Spleen (tissue), 7 donors: Measurements from ENCODE around the gene TTLL9.

Experiments used
- CTCF ChIP-seq, 11 experiments: fragments of 200-600 bp in 7 of 11; fragments of 450-650 bp in 4 of 11; sonication (generic) in 4 of 11; IDR thresholded peaks in 8 of 11; conservative IDR thresholded peaks in 3 of 11; 1 replicate in 7 of 11; 2 replicates in 4 of 11; pipeline versions ENCODE4 v1.4.0 to v1.8.0; 2016 to 2021; ENCODE audit warnings: antibody characterized with exemption in 11 of 11, inconsistent platforms in 4 of 11, mild to moderate bottlenecking in 1 of 11
- POLR2A ChIP-seq, 3 donors: fragments of 450-650 bp; IDR thresholded peaks; one replicate each; pipeline ENCODE4 v1.5.1; 2017; ENCODE audit warnings: antibody characterized with exemption in 3 of 3, mild to moderate bottlenecking in 1 of 3
- POLR2AphosphoS5 ChIP-seq, 3 donors: sonication (generic); formaldehyde crosslinking; IDR thresholded peaks; one replicate each; pipeline ENCODE4 v1.5.1; 2017; ENCODE audit warnings: antibody characterized with exemption in 3 of 3
- donor health status: DM: no; HTN: no; CAD: no; lungs with moderate emphysema.
- donor health status: DM: no; HTN: no; CAD: no.
- donor health status: DM: no; HTN: no; CAD: no.

- no peak for TF ChIP-seq POLR2A (IDR thresholded peaks at IDR 0.05)
- no peak for TF ChIP-seq CTCF (IDR thresholded peaks at IDR 0.05 in 8 of 11, conservative IDR thresholded peaks at IDR 0.05 in 3 of 11)
- TF ChIP-seq POLR2AphosphoS5 (IDR thresholded peaks at IDR 0.05) = no peak
Measured at GRCh38 chr20:31953556-31954148, 83.2 kb downstream of the TTLL9 start.
